Measurements from ENCODE around the gene CFAP58.

DNA sequence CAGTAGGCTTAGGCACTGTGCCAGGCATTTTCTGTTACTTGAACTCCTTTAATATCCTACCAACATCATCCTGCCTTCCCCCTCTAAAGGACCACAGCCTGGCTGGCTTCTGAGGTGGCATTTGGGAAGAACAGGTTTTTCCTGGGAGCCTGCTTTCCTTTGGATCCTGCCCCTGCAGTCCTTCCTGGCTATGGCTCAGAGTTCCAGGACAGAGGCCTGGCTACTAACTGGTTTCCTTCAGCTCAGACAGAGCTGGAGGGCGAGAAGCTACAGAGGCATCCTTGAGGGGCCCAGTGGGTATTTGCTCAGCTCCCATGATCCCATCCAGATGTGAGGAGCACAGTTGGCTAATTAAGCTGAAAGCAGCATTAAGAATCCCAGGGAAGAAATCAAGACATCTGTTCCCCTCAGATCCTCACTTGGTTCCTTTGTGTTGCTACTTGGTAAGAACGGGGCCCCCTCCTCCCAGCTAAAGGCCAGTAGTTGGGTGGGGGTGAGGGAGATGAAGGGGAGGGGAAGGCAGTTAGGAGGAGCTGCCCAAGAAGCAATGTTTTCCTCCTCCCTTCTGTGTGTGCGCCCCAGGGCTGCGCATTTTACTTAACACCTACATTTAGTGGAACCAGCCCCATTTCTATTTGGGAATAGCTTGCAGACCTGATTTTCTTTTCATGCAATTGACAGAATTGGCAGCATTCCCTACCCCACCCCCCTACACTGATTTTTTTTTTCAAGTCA lies 144.9 kb downstream of the CFAP58 start:
- TF ChIP-seq, protein P1, sequence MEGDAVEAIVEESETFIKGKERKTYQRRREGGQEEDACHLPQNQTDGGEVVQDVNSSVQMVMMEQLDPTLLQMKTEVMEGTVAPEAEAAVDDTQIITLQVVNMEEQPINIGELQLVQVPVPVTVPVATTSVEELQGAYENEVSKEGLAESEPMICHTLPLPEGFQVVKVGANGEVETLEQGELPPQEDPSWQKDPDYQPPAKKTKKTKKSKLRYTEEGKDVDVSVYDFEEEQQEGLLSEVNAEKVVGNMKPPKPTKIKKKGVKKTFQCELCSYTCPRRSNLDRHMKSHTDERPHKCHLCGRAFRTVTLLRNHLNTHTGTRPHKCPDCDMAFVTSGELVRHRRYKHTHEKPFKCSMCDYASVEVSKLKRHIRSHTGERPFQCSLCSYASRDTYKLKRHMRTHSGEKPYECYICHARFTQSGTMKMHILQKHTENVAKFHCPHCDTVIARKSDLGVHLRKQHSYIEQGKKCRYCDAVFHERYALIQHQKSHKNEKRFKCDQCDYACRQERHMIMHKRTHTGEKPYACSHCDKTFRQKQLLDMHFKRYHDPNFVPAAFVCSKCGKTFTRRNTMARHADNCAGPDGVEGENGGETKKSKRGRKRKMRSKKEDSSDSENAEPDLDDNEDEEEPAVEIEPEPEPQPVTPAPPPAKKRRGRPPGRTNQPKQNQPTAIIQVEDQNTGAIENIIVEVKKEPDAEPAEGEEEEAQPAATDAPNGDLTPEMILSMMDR (IDR thresholded peaks at IDR 0.05), result no peak
- TF ChIP-seq POLR2A (IDR thresholded peaks at IDR 0.05), result no peak
